ENCODE data around the gene ELF3. TPM values are rescaled to one million over a fixed set of nuclear protein-coding genes. Genes with fewer than 3 reads are reported as not detected.

The ELF3 gene
- 39.6 and 44.8 TPM in 2 replicates for total RNA-seq

DNA sequence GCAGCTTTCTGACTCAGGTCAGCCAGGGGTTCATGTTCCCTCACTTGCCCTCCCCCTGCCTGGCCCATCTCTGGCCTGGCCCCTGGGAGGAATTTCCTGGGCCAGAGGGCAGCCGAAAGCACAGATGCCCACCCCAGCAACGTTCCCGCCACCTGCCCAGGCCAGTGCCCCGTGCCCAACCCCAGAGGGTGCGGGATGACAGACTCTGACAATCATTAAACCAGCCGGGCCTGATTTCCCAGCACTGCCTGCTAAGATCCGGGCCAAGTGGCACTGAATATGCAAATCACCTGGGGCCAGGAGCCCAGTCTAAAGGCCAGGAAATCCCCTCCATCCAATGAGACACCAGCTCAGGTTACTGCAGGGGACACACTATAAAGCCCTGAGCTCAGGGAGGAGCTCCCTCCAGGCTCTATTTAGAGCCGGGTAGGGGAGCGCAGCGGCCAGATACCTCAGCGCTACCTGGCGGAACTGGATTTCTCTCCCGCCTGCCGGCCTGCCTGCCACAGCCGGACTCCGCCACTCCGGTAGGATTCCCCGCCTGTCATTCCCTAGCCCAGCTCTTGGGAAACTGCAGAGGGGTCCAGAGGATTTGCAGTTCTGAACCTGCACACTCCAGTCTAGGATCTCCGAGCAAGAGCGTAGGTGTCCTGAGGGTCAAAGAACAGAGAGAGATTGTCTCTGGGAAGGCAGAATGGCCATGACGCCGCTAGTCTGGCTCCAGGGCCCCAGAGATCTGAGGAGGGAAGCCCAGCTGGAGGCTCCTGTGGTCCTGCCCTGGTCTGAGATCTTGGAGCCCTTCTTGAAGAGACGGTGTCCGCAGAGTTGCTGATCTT is at the start of gene ELF3:
Gene ELF3, plus strand, starts transcription at position 408 of the 836 bp plus-strand sequence. CDS start 550 bp downstream, outside the sequence.

DNA sequence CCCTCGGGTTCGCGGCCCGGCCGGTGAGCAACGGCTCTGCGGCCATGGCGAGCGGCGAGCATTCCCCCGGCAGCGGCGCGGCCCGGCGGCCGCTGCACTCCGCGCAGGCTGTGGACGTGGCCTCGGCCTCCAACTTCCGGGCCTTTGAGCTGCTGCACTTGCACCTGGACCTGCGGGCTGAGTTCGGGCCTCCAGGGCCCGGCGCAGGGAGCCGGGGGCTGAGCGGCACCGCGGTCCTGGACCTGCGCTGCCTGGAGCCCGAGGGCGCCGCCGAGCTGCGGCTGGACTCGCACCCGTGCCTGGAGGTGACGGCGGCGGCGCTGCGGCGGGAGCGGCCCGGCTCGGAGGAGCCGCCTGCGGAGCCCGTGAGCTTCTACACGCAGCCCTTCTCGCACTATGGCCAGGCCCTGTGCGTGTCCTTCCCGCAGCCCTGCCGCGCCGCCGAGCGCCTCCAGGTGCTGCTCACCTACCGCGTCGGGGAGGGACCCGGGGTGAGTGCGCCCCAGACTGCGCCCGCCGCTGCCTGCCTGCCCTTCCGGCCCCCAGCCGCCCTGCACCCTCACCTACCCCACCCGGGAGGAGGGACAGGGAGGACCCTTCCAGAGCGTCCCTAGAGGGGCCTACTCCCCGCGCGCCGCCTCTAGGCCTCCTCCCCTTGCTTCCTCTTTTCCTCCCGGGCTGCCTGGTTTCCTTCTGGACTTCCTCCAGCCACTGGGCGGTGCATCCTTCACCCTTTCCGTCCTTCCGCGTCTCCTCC is 27.6 kb upstream of the ELF3 start, which contains the start of gene RNPEP:
Gene RNPEP, plus strand, starts transcription at position 26 of the 757 bp plus-strand sequence. Its CDS starts 19 bp downstream, at position 45.

Other genes starting within 250 kb of the ELF3 start
- 12.8 and 17.2 TPM in 2 replicates for gene IPO9, start 181.4 kb upstream of the ELF3 start, total RNA-seq
- 3.8 and 7.1 TPM in 2 replicates for gene SHISA4, start 121.7 kb upstream of the ELF3 start, total RNA-seq
- not detected in 2 replicates for gene LMOD1, start 64.0 kb upstream of the ELF3 start, total RNA-seq
- 40.5 and 40.6 TPM in 2 replicates for gene TIMM17A, start 55.1 kb upstream of the ELF3 start, total RNA-seq
- 117 and 127 TPM in 2 replicates for gene RNPEP, start 27.9 kb upstream of the ELF3 start, total RNA-seq
- gene GPR37L1, start 112.3 kb downstream of the ELF3 start, total RNA-seq, result 0.07 TPM in 1 of 2 replicates, not detected in the other
- 21.4 and 27.6 TPM in 2 replicates for gene ARL8A, start 134.2 kb downstream of the ELF3 start, total RNA-seq
- gene PTPN7, start 150.0 kb downstream of the ELF3 start, total RNA-seq, result not detected in 2 replicates
- gene LGR6, start 183.2 kb downstream of the ELF3 start, total RNA-seq, result 0.14 TPM in 2 replicates